HL-60 (cell line): Measurements from ENCODE around the gene CALM1.

Source experiments
- DNase-seq, 2 experiments: peaks; one replicate each; pipeline ENCODE4 v3.0.0-alpha.2; 2010 to 2020; ENCODE audit warnings: low read depth in 1 of 2, low spot score in 1 of 2
- H3K27ac ChIP-seq: fragments of 250-450 bp; sonication (Bioruptor Pico); replicated peaks from 2 replicates; pipeline ENCODE4 v1.5.1; 2020; ENCODE audit warnings: mild to moderate bottlenecking, moderate library complexity
- H3K27me3 ChIP-seq: fragments of 250-450 bp; sonication (Bioruptor Pico); 2 replicates; pipeline ENCODE4 v1.5.1; 2021; ENCODE audit warnings: mild to moderate bottlenecking, moderate library complexity; ENCODE audit not compliant: insufficient read depth, poor library complexity, severe bottlenecking
- H3K4me3 ChIP-seq: replicated peaks from 2 replicates; pipeline ENCODE4 v1.5.1; 2011; ENCODE audit warnings: mild to moderate bottlenecking, control low read depth, low read length; ENCODE audit not compliant: insufficient read depth
- GABPA ChIP-seq: IDR thresholded peaks from 2 replicates; pipeline ENCODE4 v1.6.1; 2012; ENCODE audit warnings: low read depth
- POLR2AphosphoS5 ChIP-seq: IDR thresholded peaks from 2 replicates; pipeline ENCODE4 v1.6.1; 2012; ENCODE audit warnings: low read depth
- SPI1 ChIP-seq: IDR thresholded peaks from 2 replicates; pipeline ENCODE4 v1.6.1; 2012; ENCODE audit warnings: low read depth, mild to moderate bottlenecking, borderline replicate concordance
- TF ChIP-seq, protein P1 (sequence below): IDR thresholded peaks from one replicate; pipeline ENCODE4 v1.5.1; 2011; ENCODE audit warnings: low read length, control low read depth, inconsistent platforms; ENCODE audit not compliant: insufficient read depth
- TF ChIP-seq, protein P2 (sequence below): IDR thresholded peaks from 2 replicates; pipeline ENCODE4 v1.6.1; 2012; ENCODE audit warnings: low read depth; ENCODE audit not compliant: insufficient replicate concordance

CALM1 gene

DNA sequence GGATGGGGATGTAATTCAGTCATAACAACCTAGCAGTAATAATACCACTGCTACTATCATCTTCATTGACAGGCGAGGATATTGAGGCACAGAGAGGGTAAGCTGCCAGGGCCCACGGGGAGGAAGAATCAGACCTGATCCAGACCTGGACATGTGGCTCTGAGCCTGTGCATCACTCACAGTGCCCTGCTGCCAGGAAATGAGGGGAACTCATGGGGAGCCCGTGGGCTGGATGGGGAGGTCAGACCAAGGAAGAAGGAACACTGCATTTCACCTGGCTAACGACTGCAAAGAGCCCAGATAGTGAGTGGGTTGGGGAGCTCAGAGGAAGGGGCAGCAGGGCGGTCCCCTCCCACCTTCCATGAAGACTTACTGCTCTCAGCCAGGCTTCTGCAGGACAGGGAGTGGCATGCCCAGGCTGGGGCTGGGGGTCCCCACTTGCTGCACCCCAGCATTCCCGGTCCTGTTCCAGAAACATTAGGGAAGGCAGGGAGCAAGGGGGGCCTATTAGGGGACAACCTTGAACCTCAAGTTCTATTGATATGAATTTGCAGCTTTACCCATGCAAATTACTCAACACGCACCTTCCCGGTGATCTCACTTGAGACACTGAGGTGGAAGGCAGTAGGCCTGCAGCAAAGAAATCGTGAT lies 37.7 kb downstream of the CALM1 start:
- Histone ChIP-seq H3K27ac (no peak overlapping the region), H3K4me3 (no peak overlapping the region), H3K27me3 (no peaks in the 10 kb centered on the region)
- TF ChIP-seq GABPA (no peak), SPI1 (no peak), POLR2AphosphoS5 (no peak)
- TF ChIP-seq, protein P1, sequence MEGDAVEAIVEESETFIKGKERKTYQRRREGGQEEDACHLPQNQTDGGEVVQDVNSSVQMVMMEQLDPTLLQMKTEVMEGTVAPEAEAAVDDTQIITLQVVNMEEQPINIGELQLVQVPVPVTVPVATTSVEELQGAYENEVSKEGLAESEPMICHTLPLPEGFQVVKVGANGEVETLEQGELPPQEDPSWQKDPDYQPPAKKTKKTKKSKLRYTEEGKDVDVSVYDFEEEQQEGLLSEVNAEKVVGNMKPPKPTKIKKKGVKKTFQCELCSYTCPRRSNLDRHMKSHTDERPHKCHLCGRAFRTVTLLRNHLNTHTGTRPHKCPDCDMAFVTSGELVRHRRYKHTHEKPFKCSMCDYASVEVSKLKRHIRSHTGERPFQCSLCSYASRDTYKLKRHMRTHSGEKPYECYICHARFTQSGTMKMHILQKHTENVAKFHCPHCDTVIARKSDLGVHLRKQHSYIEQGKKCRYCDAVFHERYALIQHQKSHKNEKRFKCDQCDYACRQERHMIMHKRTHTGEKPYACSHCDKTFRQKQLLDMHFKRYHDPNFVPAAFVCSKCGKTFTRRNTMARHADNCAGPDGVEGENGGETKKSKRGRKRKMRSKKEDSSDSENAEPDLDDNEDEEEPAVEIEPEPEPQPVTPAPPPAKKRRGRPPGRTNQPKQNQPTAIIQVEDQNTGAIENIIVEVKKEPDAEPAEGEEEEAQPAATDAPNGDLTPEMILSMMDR, result no peak
- TF ChIP-seq, protein P2, sequence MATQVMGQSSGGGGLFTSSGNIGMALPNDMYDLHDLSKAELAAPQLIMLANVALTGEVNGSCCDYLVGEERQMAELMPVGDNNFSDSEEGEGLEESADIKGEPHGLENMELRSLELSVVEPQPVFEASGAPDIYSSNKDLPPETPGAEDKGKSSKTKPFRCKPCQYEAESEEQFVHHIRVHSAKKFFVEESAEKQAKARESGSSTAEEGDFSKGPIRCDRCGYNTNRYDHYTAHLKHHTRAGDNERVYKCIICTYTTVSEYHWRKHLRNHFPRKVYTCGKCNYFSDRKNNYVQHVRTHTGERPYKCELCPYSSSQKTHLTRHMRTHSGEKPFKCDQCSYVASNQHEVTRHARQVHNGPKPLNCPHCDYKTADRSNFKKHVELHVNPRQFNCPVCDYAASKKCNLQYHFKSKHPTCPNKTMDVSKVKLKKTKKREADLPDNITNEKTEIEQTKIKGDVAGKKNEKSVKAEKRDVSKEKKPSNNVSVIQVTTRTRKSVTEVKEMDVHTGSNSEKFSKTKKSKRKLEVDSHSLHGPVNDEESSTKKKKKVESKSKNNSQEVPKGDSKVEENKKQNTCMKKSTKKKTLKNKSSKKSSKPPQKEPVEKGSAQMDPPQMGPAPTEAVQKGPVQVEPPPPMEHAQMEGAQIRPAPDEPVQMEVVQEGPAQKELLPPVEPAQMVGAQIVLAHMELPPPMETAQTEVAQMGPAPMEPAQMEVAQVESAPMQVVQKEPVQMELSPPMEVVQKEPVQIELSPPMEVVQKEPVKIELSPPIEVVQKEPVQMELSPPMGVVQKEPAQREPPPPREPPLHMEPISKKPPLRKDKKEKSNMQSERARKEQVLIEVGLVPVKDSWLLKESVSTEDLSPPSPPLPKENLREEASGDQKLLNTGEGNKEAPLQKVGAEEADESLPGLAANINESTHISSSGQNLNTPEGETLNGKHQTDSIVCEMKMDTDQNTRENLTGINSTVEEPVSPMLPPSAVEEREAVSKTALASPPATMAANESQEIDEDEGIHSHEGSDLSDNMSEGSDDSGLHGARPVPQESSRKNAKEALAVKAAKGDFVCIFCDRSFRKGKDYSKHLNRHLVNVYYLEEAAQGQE, result no peak
- no peak for DNase-seq

DNA sequence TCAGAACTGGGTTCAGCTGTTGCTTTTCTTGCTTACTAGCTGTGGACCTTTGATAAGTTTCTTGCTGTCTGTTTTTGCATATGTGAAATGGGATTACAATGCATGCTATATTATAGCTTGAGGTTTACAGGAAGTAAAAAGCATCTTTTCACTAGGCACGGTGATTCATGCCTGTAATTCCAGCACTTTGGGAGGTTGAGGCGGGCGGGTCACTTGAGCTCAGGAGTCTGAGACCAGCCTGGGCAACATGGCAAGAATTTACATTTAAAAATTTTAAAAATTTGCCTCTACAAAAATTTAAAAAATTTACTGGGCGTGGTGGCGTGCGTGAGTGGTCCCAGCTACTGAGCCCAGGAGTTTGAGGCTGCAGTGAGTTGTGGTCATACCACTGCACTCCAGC lies 42.0 kb downstream of the CALM1 start:
- TF ChIP-seq, protein P2, result no peak
- no peak for TF ChIP-seq GABPA
- H3K27ac ChIP-seq, result no peak overlapping the region
- H3K4me3 ChIP-seq, result no peak overlapping the region
- H3K27me3 ChIP-seq, result no peaks in the 10 kb centered on the region
- DNase-seq, result no peak

DNA sequence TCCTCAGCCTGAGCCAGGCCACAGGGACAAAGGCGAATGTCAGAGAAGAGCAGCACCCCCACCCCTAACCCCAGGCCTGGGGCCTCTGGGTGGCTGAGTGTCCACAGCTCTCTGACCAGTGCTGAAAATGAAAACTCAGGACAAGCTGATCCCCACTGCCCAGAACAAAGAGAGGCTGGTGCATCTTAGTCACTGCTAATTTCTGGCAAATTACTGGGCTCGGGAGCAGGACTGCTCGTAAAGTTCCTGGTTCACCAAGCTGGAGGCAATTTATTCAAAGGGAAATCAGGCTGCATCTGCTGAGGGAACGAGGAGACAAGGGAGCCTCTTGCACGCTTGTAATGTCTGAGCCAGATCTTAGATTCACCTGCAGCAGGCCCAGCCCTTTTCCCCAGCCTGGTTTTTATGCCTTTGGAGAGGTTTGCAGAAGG lies 43.2 kb downstream of the CALM1 start:
- no peak for DNase-seq
- TF ChIP-seq GABPA, result no peak
- TF ChIP-seq, protein P2, result no peak
- no peaks in the 10 kb centered on the region for H3K27me3 ChIP-seq
- H3K27ac ChIP-seq, result no peak overlapping the region
- no peak overlapping the region for H3K4me3 ChIP-seq

DNA sequence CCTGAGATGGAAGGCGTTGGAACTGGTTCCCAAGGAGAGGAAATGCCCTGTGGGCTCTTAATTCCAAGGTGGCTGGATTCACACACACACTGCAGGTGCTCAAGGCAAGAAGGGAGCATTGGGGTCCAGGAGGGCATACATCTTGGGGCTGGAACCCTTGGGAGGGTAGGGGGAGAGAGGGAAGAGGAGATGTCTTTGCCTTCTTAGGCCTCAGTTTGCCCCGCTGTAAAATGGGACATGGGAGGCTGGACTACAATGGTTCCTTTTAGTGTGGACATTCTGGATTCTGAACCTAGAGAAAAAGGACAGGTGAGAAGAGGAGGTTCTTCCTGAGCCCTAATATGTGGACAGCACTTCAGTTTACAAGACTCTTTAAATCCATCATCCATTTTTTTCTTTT lies 43.8 kb downstream of the CALM1 start:
- DNase-seq, result no peak
- H3K27ac ChIP-seq, result no peak overlapping the region
- TF ChIP-seq, protein P1, result no peak
- TF ChIP-seq SPI1 (no peak), POLR2AphosphoS5 (no peak), GABPA (no peak)
- TF ChIP-seq, protein P2, result no peak
- no peaks in the 10 kb centered on the region for H3K27me3 ChIP-seq
- no peak overlapping the region for H3K4me3 ChIP-seq
